GM12872 (cell line): ENCODE data around the gene CEACAM1.
A peak's percentile ranks its signal among the peaks of the same experiment; 100 is the strongest.

ENCODE experiments used
- TF ChIP-seq, protein P1 (sequence below): IDR thresholded peaks from 3 replicates; pipeline ENCODE4 v1.5.1; 2011; ENCODE audit warnings: low read depth, mild to moderate bottlenecking, low read length, moderate library complexity; ENCODE audit not compliant: insufficient read depth

The CEACAM1 gene

DNA sequence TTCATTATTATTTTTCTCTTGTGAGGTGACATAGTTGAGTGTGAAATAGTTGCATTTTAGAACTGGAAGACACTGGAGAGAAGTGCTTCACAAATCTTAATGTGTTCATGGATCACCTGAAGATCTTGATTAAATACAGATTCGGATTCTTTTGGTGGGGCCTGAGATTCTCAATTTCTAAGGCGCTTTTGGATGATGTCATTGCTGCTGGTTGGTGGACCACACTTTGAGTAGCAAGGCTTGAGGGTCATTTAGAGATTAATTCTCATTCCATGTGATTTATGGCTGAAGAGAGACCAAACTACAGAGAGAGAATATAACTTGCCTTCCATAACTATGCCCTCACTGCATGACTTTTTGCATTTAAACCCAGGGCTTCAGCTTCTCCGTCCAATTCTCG lies 39.3 kb upstream of the CEACAM1 start:
- TF ChIP-seq, protein P1, sequence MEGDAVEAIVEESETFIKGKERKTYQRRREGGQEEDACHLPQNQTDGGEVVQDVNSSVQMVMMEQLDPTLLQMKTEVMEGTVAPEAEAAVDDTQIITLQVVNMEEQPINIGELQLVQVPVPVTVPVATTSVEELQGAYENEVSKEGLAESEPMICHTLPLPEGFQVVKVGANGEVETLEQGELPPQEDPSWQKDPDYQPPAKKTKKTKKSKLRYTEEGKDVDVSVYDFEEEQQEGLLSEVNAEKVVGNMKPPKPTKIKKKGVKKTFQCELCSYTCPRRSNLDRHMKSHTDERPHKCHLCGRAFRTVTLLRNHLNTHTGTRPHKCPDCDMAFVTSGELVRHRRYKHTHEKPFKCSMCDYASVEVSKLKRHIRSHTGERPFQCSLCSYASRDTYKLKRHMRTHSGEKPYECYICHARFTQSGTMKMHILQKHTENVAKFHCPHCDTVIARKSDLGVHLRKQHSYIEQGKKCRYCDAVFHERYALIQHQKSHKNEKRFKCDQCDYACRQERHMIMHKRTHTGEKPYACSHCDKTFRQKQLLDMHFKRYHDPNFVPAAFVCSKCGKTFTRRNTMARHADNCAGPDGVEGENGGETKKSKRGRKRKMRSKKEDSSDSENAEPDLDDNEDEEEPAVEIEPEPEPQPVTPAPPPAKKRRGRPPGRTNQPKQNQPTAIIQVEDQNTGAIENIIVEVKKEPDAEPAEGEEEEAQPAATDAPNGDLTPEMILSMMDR: no peak

DNA sequence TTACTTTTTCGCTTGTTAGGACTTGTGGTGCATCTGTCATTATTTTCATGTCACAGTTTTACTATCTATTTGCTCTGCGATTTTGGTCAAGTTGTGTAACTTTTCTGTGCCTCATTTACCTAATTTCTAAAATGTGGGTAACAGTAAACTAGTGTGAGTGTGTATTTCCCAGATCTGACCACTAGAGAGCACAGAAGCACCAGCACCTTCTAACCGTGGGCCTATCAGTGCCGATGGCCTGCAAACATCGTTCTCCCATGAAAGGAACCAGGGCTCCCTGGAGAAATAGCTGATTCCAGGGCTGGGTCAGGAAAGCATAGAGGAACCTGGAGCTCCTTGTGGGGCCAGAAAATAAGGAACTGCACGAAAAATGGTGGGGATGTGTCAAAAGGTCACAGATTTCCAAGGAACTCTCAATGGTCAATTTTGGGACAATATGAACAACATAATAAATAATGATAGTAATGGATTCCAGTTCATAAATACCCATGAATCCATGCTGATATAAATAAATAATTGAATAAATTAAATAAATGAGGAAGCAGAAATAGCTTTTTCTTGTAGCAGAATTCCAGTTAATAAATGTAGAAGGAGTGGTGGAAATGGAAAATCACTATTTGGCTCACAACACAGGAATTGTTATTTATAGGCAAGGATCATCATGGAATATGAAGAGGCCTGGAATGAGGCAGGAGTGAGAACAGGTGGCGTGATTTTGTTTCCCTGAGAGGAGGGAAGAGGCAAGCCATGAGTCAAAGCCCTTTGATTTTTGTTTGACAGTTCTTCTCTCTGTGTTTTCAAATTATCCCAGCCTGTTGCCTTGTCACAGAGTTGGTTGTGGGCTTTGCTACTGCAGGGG lies 35.3 kb upstream of the CEACAM1 start:
- TF ChIP-seq, protein P1: peak; percentile 83

DNA sequence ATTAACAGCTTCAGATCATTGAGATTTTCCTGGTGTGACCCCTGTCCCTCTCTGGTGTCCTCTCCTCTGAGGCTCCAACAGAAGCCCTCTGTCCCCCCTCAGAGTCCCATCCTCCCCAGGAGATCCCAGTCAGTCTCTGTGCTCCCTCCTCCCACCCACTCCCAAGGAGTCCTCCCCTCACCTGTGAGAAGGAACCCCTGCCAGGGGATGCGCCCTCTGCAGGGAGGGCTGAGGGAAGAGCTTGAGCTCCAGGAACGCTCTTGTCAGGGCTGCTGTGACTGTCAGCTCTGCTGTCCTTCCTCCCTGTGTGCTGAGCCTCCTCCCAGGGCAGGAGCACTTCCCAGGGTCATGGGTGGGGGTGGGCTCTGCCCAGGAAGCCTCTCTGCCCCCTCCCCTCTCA lies 33.2 kb upstream of the CEACAM1 start:
- TF ChIP-seq, protein P1: 0 out of 3 replicates have a peak, but pooled peaks have one; percentile 14

DNA sequence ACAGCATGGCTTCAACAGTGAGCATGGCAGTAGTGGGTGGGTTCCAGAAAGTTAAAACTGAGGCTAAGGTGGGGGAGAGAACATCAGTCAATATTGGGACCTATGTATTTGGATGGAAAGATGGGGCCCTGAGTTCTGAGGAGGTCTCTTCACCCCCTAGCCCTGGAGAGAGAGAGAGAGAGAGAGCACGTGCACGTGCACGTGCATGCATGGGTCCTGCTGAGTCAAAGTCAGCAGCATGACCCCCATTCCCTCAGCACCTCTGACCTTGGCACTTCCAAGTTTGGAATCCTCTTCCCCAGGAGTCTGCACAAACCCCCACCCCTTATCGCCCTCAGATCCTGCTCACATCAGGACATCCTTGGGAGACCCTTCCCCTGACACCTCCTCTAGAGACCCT lies 32.5 kb upstream of the CEACAM1 start:
- TF ChIP-seq, protein P1: no peak

DNA sequence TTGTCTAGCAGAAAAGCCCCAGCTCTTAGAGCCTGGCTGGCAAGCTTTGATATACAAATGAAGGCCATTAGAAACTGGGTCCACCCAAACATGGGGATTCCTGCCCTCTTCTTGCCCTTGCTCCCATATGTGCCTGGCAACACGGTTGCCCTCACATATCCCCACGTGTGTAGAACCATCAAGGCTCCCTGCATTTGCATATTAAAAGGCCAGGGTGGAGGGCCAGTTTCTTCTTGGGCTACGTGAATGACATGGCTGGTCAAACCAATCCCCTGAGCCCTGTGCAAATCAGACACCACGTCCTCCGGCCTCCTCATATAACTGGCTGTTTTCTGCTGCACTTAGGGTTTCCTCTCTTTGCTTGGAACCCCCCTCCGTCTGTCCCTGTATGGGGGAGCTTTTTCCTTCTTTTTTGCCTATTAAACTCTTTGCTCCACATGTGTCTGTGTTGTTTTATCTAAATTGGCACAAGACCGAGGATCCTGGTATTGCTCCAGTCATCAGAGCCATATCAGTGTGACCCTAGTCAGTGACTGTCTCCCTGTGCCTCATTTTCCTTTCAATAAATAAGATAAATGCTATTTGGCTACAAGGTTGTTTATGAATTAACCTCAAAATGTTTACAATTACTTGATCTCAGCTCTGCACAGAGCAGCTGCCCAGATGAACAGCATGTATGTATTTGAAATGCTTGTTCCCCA lies 30.3 kb upstream of the CEACAM1 start:
- TF ChIP-seq, protein P1: no peak

DNA sequence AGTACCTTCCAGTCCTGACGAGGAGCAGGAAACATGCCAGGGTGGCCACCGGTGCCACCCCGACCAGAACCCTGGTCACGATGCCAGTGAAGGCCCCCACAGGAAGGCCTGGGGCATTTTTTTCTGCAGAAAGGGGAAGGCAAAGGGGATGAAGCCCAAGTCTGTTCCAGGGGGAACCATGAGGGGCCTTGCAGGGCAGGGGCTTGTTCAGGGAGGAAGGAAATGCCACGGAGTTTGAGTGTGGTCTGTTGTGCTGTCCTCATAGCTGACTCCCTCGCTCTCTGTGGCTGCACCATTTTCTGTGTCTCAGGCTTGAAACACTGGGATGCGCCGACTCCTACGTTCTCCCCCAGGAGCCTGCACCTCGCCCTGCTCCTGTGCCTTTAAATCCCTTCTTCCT lies 27.5 kb upstream of the CEACAM1 start:
- TF ChIP-seq, protein P1: no peak

DNA sequence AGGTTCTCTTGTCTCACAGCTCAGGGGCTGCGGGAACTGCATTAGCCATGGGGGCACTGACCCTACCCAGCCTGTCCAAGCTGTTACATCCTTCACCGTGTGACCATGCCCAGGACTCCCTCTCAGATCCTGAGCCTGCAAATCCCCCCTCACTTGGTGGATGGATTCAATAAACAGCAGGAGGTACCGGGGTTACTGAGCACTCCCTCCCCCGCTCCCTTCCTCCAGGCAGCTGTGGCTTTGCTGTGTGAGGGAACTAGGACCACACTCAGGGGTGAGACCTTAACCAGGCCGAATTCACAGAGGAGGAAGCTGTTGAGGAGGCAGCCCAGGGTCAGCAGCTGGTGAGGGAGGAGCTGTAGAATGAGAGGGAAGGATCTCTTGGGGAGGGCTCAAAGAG lies 27.0 kb upstream of the CEACAM1 start:
- TF ChIP-seq, protein P1: no peak
